ENCODE measurements around the gene NOMO2.
"Not testable (repeated sequence)": the region's sequence is repeated elsewhere in the genome, so short reads cannot be mapped to it uniquely, and the experiment has no call there.

- TF ChIP-seq EP300, POLR2AphosphoS5 (IDR thresholded peaks at IDR 0.05): not testable (repeated sequence)
Observed at GRCh38 chr16:18525882-18526482, 35.9 kb downstream of the NOMO2 start.

All from upper lobe of left lung (tissue), 4 donors.